ENCODE measurements around the gene SNUPN.
A peak's percentile ranks its signal among the peaks of the same experiment; 100 is the strongest.

Gene SNUPN

DNA sequence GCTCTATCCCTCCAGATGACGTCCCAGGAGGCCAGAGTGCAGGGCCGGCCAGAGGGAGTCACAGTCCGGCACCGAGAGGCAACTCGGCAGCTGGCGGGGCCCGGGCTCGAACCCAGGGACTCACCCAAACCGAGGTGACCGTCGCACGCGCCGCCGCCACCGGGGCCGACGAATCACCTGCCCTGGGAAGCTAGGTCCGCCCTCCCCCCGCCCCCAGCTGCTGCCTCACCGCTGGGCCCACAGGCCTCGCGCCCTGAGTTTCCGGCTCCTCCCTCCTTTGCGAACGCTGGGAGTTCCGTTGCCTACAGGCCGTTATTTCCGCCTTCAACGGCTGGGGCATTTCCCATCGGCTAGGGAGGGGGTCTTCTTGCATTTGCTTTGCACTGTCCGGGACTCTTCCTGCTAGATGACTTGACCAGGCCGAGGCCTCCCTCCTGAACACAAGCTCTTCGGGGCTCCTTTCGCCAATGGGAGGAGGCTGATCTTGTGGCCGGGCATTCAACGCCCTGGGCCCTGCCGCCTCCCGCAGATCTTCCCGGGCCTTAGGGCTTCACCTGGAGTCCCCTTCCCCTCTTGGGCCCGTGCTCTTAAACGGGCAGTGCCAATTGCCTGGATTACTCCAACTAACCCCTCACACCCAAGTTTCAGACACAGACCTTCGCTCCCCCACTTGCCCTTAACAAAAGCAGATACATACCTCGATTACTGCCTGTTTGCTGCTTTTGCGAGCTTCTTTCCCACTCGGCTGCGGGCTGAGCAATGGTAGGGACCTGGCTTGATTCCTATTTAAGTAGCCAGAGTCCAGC lies at the start of gene SNUPN:
Gene SNUPN, minus strand, starts transcription at position 184 of the 806 bp plus-strand sequence. CDS start 4,674 bp downstream, outside the sequence.
- peak; percentile 62 for DNase-seq

- no peak for DNase-seq
These were observed 48.8 kb upstream of the SNUPN start for GRCh38 chr15:75674366-75674765.

DNA sequence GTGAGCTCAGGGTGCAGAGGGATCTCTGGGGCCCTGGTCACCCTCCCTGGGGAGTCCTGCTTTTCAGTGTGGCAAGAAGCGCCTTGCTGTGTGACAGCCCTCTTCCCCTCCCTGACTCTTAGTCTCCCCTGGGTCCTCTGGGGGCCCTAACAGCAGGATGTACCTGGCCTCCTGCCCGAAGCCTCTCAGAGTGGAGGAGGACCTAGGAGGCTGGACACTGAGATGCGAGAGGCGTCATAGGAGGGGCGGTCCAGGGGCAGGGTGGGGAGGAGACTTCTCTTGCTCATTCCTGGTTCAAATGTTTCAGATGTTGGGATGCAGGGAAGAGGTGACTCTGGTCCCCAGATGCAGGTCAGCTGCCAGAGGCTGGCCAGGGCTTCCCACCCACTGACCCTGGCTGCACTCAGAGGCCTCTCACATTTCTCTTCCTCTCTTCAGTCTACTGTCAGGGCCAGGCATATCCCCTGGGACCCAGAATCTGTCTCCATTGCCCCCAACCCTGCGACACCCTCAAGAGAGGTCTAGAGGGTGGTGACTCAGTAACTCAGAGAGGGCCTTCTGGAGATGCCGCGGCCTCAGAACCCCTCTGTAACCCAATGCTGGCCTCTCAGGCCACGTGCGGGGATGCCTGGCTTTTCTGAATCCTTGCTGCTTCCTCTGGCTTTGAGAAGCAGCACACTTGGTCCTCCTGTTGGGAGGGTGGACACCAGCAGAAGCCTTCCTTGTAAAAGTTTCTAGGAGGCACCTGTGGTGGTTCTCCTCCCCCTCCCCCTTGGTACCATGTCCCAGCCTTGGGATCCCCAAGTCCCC lies 48.1 kb upstream of the SNUPN start:
- DNase-seq, result peak; percentile 45

GRCh38 chr15:75672646-75673425 lies 47.3 kb upstream of the SNUPN start:
- DNase-seq, result peak; percentile 31

- DNase-seq, result no peak
These were observed 46.4 kb upstream of the SNUPN start for GRCh38 chr15:75671730-75672602.

GRCh38 chr15:75669879-75670212 lies 44.3 kb upstream of the SNUPN start:
- DNase-seq, result no peak

GRCh38 chr15:75669191-75669878 lies 43.8 kb upstream of the SNUPN start:
- no peak for DNase-seq

DNA sequence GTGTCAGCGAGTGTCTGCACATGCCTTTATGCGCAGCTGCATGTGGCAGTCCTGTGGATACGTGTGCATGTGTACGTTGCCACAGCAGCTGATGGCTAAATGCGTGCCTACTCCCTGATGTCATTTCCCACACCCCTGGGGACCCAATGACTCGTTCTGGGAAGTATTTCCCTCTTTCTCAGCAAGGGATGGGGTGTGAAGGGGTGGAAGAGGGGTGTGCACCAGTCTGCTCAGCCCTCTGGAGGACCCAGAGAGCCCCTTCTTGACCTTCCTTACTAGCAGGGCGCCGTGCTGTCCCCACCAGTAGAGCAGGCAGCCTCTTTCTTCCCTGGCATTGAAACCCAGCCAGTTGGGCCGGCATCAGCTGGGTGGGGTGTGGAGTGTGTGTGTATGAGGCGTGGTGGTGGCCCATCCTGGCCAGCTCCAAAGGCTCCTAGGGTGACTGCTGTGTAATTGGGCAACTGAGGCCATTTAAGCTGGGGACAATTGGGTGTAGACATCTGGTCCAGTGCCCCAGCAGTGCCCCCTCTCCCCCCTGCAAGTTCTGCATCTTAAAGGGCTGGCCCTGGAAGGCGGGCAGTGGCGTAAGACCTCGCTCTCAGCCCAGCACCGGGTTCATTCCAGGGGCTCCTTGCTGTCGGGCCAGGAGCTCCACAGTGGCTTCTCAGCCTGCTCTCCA lies 41.4 kb upstream of the SNUPN start:
- peak; percentile 95 for DNase-seq

- no peak for DNase-seq
These were observed 38.5 kb upstream of the SNUPN start for GRCh38 chr15:75663931-75664421.

DNA sequence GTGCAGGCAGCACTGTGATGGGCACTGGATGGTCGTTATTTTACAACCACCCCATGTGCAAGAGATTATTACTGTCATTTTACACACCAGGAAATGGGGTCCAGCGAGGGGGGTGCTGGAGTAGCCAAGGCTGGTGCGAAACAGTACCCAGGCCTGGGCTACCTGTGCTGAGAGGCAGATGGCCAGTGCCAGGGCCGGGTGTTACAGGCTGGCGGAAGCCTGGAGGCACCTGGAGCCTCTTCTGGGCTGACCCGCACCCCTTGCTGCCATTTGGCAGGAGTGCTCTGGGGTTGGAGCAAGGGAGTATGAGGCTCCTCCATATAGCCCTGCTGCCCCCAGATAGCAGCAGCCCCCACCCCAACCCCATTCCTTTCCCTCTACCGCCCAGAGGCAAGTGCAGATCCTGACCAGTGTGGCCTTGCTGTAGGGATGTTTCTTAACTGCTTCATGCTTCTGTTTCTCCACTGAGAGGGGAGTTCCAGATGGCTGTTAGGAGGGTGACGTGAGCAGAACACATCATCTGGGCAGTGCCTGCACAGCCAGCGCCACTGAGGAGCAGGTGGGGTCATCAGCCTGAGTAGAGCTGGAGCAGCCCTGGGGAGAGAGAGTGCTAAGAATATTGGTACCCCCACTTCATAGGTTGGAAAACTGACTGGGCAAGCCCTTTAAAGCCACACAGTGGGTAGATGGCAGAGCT lies 37.4 kb upstream of the SNUPN start:
- DNase-seq, result no peak

GRCh38 chr15:75661756-75662140 lies 36.2 kb upstream of the SNUPN start:
- no peak for DNase-seq

- peak; percentile 88 for DNase-seq
These were observed 35.7 kb upstream of the SNUPN start for GRCh38 chr15:75661100-75661755.

DNA sequence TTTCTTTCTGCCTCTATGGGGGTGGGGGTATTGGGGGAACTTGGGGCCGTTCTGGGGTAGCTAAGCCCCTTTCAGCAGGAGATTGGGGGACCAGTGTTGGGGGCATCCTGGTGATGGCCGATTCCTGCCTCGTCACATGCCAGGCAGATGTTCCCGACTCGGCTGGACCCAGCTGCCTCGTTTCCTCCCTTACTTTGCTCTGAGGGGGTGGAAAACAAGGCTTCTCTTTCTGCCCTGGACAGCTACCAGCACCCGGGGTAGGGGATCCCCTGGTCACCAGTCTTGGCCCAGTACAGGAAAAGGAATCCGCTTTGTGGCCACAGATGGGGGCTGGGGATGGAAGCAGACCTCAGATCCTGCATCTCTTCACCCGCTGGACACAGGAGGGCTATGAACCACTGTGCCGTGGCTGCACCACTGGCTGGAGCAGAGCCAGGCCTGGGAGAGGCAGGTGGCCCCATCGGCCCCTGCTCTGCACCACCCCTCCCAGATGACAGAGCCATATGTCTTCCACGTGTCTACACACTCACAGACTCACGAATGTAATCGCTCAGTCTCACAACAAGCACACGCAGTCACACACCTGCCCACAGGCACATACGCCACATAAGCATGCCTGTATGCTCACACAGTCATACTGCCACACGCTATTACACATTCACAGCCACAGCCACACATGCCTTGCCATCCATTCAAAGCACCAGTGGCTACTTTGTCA lies 34.6 kb upstream of the SNUPN start:
- DNase-seq, result no peak

DNA sequence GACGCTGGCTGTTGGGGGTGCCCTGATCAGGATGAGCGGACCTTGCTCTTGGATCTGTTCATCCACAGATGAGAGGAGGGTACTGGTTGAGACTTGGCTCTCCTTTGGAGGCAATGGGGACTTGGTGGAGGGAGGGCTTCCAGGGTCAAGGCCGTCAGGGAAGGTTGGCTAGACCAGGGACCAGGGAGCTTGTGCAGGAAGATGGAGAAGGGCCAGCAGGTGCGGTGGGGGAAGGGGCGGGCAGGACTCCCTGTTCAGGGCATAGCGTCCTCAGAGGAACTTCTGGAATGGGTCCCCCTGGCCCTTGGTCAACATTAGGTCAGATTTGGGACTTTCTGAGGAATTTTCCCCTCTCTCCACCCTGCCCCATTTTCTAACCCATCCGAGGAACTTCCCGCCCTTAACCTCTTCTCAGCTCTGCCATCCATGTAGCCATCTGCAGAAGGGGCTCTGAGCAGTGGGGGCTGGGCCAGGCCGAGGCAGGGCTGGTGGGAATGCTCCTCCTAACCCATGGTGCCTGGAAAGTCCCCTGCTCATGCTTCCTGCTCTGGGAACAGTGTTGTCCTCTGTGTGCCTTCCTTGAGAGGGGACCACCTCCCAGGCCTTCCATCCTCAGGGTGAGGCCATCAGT lies 33.7 kb upstream of the SNUPN start:
- no peak for DNase-seq

GRCh38 chr15:75656813-75657212 lies 31.3 kb upstream of the SNUPN start:
- DNase-seq, result no peak

- no peak for DNase-seq
These were observed 30.8 kb upstream of the SNUPN start for GRCh38 chr15:75656331-75656730.

DNA sequence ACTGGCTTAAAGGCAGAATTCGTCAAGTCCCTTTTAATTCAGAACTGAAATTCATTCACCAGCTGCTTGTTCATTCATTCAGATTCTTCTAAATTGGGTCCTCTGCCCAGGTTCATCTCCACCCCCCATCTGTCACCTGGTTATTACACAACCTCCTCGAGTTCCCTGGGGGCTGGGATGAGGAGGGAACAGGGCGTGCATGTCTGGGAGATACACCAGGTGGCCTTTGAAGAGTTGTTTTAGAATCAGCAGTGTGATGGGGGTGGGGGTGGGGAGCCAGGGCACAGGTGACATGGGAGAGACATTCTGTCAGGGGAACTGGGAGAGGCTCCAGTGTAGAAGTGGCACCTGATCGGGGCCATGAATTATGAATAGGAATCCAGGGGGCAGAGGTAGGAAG lies 30.4 kb upstream of the SNUPN start:
- no peak for DNase-seq

GRCh38 chr15:75654201-75654907 lies 28.8 kb upstream of the SNUPN start:
- DNase-seq, result no peak
